Erythroblast (primary cell): ENCODE measurements around the gene OR8D1.

Experiments used
- DNase-seq, 2 experiments: peaks; one replicate each; lab custom pipeline; 2025; lab: John Stamatoyannopoulos, UW
- GATA1 ChIP-seq: IDR thresholded peaks from 2 replicates; pipeline ENCODE4 v1.6.1; 2011; ENCODE audit warnings: low read depth, mild to moderate bottlenecking, control low read depth, low read length, moderate library complexity
- POLR2A ChIP-seq: IDR thresholded peaks from 2 replicates; pipeline ENCODE4 v1.6.1; 2011; ENCODE audit warnings: mild to moderate bottlenecking, low read length

Gene OR8D1

GRCh38 chr11:124256076-124256475 lies 57.7 kb downstream of the OR8D1 start, which contains the start of gene OR8G5:
Gene OR8G5 (plus strand): TSS chr11:124256376. CDS start chr11:124264932, 8,556 bp downstream.
- TF ChIP-seq POLR2A (no peak), GATA1 (no peak)
- no peak for DNase-seq
